Common myeloid progenitor, CD34-positive (primary cell): ENCODE results near the gene MAVS.

Source experiments
- CTCF ChIA-PET: fragments of 350-600 bp; sonication (Branson Sonifier 250); formaldehyde crosslinking; loops from one replicate; lab custom pipeline; 2021; ENCODE audit warnings: antibody characterized with exemption; lab: Charles Lee
- POLR2A ChIA-PET: fragments of 350-600 bp; sonication (Branson Sonifier 250); formaldehyde crosslinking; loops from one replicate; lab custom pipeline; 2021; ENCODE audit warnings: antibody characterized with exemption; lab: Charles Lee
- DNase-seq, 3 donors: peaks; one replicate each; pipeline versions ENCODE4 v3.0.0 to v3.0.0-alpha.2; 2013
- H3K27ac ChIP-seq, 2 experiments: 1 replicate in 1 of 2; 2 replicates in 1 of 2; pipeline ENCODE4 v1.7.0; 2013; ENCODE audit warnings: inconsistent platforms in 2 of 2, low read length in 2 of 2, mild to moderate bottlenecking in 2 of 2, low read depth in 1 of 2, moderate library complexity in 1 of 2; ENCODE audit not compliant: severe bottlenecking in 2 of 2, insufficient read depth in 1 of 2, poor library complexity in 1 of 2
- H3K27me3 ChIP-seq, 5 experiments: replicated peaks in 2 of 5; 1 replicate in 3 of 5; 2 replicates in 2 of 5; pipeline versions ENCODE4 v1.6.1 to v1.7.0; 2013; ENCODE audit warnings: low read length in 4 of 5, mild to moderate bottlenecking in 2 of 5, moderate library complexity in 2 of 5, inconsistent platforms in 1 of 5; ENCODE audit not compliant: insufficient read depth in 5 of 5, control insufficient read depth in 4 of 5
- H3K36me3 ChIP-seq, 4 experiments: 1 replicate in 2 of 4; 2 replicates in 2 of 4; pipeline versions ENCODE4 v1.6.1 to v1.7.0; 2013; ENCODE audit warnings: low read length in 3 of 4, control low read depth in 1 of 4, mild to moderate bottlenecking in 1 of 4; ENCODE audit not compliant: control insufficient read depth in 4 of 4, insufficient read depth in 4 of 4
- H3K4me1 ChIP-seq, 4 experiments: 1 replicate in 3 of 4; 2 replicates in 1 of 4; pipeline versions ENCODE4 v1.6.1 to v1.7.1; 2013; ENCODE audit warnings: low read length in 3 of 4, mild to moderate bottlenecking in 3 of 4, control low read depth in 1 of 4, inconsistent platforms in 1 of 4, moderate library complexity in 1 of 4; ENCODE audit not compliant: control insufficient read depth in 4 of 4, insufficient read depth in 4 of 4; ENCODE audit errors: control extremely low read depth in 1 of 4
- H3K4me3 ChIP-seq, 7 experiments: 1 replicate in 4 of 7; 2 replicates in 3 of 7; pipeline versions ENCODE4 v1.5.1 to v1.7.0; 2013; ENCODE audit warnings: mild to moderate bottlenecking in 7 of 7, low read length in 6 of 7, moderate library complexity in 6 of 7, inconsistent platforms in 2 of 7, low read depth in 2 of 7, control low read depth in 1 of 7; ENCODE audit not compliant: insufficient read depth in 4 of 7, control insufficient read depth in 1 of 7; ENCODE audit errors: extremely low read depth in 1 of 7
- H3K9me3 ChIP-seq, 5 experiments: 1 replicate in 4 of 5; 2 replicates in 1 of 5; pipeline versions ENCODE4 v1.6.1 to v1.7.1; 2013; ENCODE audit warnings: low read length in 4 of 5, mild to moderate bottlenecking in 2 of 5, inconsistent platforms in 1 of 5, low read depth in 1 of 5, moderate library complexity in 1 of 5; ENCODE audit not compliant: control insufficient read depth in 4 of 5, insufficient read depth in 2 of 5; ENCODE audit errors: control extremely low read depth in 1 of 5
- WGBS: methylation state at CpG from one replicate; pipeline ENCODE4 v1.1.5; 2013; ENCODE audit not compliant: insufficient coverage; 5-methylcytosine and 5-hydroxymethylcytosine counted together

The MAVS gene

GRCh38 chr20:3858689-3859088 lies 12.1 kb downstream of the MAVS start:
- DNase-seq = no peak
- ChIA-PET POLR2A (no interaction called here), CTCF (interaction anchor here (0.9 to 1.4 kb wide), 4 partner anchors 16 to 74 kb away, joined by 4 to 5 read pairs (median 4); partner anchors contain the start of gene AP5S1)
- WGBS = 100% methylated on average over 4 of the region's 6 CpGs
- Histone ChIP-seq H3K4me3 (no peak overlapping the region), H3K9me3 (peaks cover 0 to 5% (median 0%) of the 10 kb centered on the region in 5 experiments), H3K27ac (no peak overlapping the region), H3K4me1 (peaks cover 0 to 4% (median 0%) of the 10 kb centered on the region in 4 experiments), H3K36me3 (peaks cover 21 to 67% (median 52%) of the 10 kb centered on the region in 4 experiments), H3K27me3 (no peaks in the 10 kb centered on the region)

GRCh38 chr20:3861191-3861590 lies 14.6 kb downstream of the MAVS start:
- no peak for DNase-seq
- Histone ChIP-seq H3K4me1 (no peaks in the 10 kb centered on the region), H3K4me3 (no peak overlapping the region), H3K9me3 (peaks cover 0 to 5% (median 0%) of the 10 kb centered on the region in 5 experiments), H3K27me3 (no peaks in the 10 kb centered on the region), H3K27ac (no peak overlapping the region), H3K36me3 (peaks cover 30 to 83% (median 65%) of the 10 kb centered on the region in 4 experiments)
- 97% methylated on average over 7 of the region's 7 CpGs for WGBS
- CTCF ChIA-PET = no interaction called here
- POLR2A ChIA-PET = no interaction called here

GRCh38 chr20:3862333-3862732 lies 15.7 kb downstream of the MAVS start:
- H3K27me3 ChIP-seq = no peaks in the 10 kb centered on the region
- H3K4me1 ChIP-seq = no peaks in the 10 kb centered on the region
- no peak overlapping the region for H3K27ac ChIP-seq
- no peak for DNase-seq
- H3K4me3 ChIP-seq = no peak overlapping the region
- peaks cover 29 to 84% (median 69%) of the 10 kb centered on the region in 4 experiments for H3K36me3 ChIP-seq
- CTCF ChIA-PET = interaction anchor here (0.7 to 1.0 kb wide), 2 partner anchors 18 to 42 kb away, joined by 3 to 4 read pairs; partner anchors contain the start of gene AP5S1
- WGBS = 100% methylated on average over 1 of the region's 1 CpG
- H3K9me3 ChIP-seq = peaks cover 0 to 5% (median 0%) of the 10 kb centered on the region in 5 experiments
- POLR2A ChIA-PET = no interaction called here

GRCh38 chr20:3863317-3863716 lies 16.7 kb downstream of the MAVS start:
- H3K4me1 ChIP-seq = no peaks in the 10 kb centered on the region
- WGBS = 78% methylated on average over 4 of the region's 7 CpGs
- POLR2A ChIA-PET = interaction anchor here (0.6 kb wide), 1 partner anchor 161 kb away, joined by 3 read pairs; no protein-coding TSS in a partner anchor
- CTCF ChIA-PET = interaction anchor here (1.0 kb wide), 1 partner anchor 8 kb away, joined by 3 read pairs; no protein-coding TSS in a partner anchor
- no peak overlapping the region for H3K4me3 ChIP-seq
- H3K36me3 ChIP-seq = peaks cover 26 to 83% (median 72%) of the 10 kb centered on the region in 4 experiments
- H3K9me3 ChIP-seq = peaks cover 0 to 5% (median 0%) of the 10 kb centered on the region in 5 experiments
- no peak overlapping the region for H3K27ac ChIP-seq
- H3K27me3 ChIP-seq = no peaks in the 10 kb centered on the region
- DNase-seq = no peak

- Histone ChIP-seq H3K4me1 (no peaks in the 10 kb centered on the region), H3K4me3 (no peak overlapping the region), H3K27me3 (no peaks in the 10 kb centered on the region), H3K27ac (no peak overlapping the region), H3K36me3 (peaks cover 26 to 81% (median 67%) of the 10 kb centered on the region in 4 experiments), H3K9me3 (peaks cover 0 to 5% (median 0%) of the 10 kb centered on the region in 5 experiments)
- CTCF ChIA-PET = interaction anchor here (0.6 to 1.0 kb wide), 4 partner anchors 9 to 74 kb away, joined by 3 to 5 read pairs (median 3); no protein-coding TSS in a partner anchor
- 95% methylated on average over 4 of the region's 5 CpGs for WGBS
- no peak for DNase-seq
- POLR2A ChIA-PET = no interaction called here
Observed at GRCh38 chr20:3864518-3864917, 17.9 kb downstream of the MAVS start.

- Histone ChIP-seq H3K4me3 (no peak overlapping the region), H3K27me3 (no peaks in the 10 kb centered on the region), H3K4me1 (no peaks in the 10 kb centered on the region), H3K27ac (no peak overlapping the region), H3K36me3 (peaks cover 28 to 82% (median 70%) of the 10 kb centered on the region in 4 experiments), H3K9me3 (peaks cover 0 to 5% (median 0%) of the 10 kb centered on the region in 5 experiments)
- no peak for DNase-seq
- WGBS = 97% methylated on average over 12 of the region's 14 CpGs
- CTCF ChIA-PET = interaction anchor here (0.6 to 1.0 kb wide), 2 partner anchors 10 to 22 kb away, joined by 3 read pairs; no protein-coding TSS in a partner anchor
- POLR2A ChIA-PET = no interaction called here
Observed at GRCh38 chr20:3865152-3865886, 18.7 kb downstream of the MAVS start.
